Lower leg skin (tissue), 3 donors: ENCODE results near the gene BIRC5.

Source experiments
- POLR2A ChIP-seq, 2 donors: fragments of 450-650 bp; IDR thresholded peaks; one replicate each; pipeline ENCODE4 v1.6.1; 2016 to 2017; ENCODE audit warnings: antibody characterized with exemption in 2 of 2, mild to moderate bottlenecking in 1 of 2, moderate library complexity in 1 of 2
- TF ChIP-seq, protein P1 (sequence below), 3 donors: fragments of 450-650 bp; IDR thresholded peaks; one replicate each; pipeline ENCODE4 v1.5.1; 2016; ENCODE audit warnings: antibody characterized with exemption in 3 of 3, mild to moderate bottlenecking in 3 of 3, moderate library complexity in 2 of 3

DNA sequence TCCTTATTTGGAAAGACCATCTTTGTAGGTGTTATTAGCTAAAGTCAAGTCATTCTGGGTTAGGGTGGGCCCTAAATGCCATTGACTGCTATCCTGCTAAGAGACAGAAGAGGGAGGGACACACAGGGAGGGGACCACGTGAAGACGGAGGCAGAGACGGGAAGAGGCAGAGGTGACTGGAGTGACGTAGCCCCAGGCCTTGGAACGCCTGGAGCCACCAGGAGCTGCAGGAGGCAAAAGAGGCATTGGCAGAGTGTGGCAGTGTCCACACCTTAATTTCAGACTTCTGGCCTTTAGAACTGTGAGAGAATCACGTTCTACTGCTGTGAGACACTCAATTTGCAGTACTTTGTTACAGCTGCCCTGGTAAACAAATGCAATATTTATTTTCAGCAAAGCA lies 13.6 kb upstream of the BIRC5 start:
- TF ChIP-seq, protein P1, sequence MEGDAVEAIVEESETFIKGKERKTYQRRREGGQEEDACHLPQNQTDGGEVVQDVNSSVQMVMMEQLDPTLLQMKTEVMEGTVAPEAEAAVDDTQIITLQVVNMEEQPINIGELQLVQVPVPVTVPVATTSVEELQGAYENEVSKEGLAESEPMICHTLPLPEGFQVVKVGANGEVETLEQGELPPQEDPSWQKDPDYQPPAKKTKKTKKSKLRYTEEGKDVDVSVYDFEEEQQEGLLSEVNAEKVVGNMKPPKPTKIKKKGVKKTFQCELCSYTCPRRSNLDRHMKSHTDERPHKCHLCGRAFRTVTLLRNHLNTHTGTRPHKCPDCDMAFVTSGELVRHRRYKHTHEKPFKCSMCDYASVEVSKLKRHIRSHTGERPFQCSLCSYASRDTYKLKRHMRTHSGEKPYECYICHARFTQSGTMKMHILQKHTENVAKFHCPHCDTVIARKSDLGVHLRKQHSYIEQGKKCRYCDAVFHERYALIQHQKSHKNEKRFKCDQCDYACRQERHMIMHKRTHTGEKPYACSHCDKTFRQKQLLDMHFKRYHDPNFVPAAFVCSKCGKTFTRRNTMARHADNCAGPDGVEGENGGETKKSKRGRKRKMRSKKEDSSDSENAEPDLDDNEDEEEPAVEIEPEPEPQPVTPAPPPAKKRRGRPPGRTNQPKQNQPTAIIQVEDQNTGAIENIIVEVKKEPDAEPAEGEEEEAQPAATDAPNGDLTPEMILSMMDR (IDR thresholded peaks at IDR 0.05) = no peak
- TF ChIP-seq POLR2A (IDR thresholded peaks at IDR 0.05) = no peak
